Activated CD4-positive, alpha-beta memory T cell treated with anti-CD3 and anti-CD28 coated beads for 36 hours (primary cell): Measurements from ENCODE around the gene MAST4. TPM values are rescaled to one million over a fixed set of nuclear protein-coding genes. Genes with fewer than 3 reads are reported as not detected.

Source experiments
- CTCF ChIA-PET: fragments of 350-600 bp; sonication (Branson Sonifier 250); formaldehyde crosslinking; loops from one replicate; lab custom pipeline; 2021; ENCODE audit warnings: antibody characterized with exemption, inconsistent platforms; lab: Charles Lee
- POLR2A ChIA-PET: fragments of 350-600 bp; sonication (Branson Sonifier 250); formaldehyde crosslinking; loops from one replicate; lab custom pipeline; 2021; ENCODE audit warnings: antibody characterized with exemption; lab: Charles Lee
- DNase-seq: peaks from one replicate; pipeline ENCODE4 v3.0.0-alpha.2; 2020
- H3K27ac Mint-ChIP-seq: one replicate; pipeline ENCODE4 v1.8.0; 2021; ENCODE audit warnings: mixed read lengths
- H3K27me3 Mint-ChIP-seq: one replicate; pipeline ENCODE4 v1.8.0; 2021; ENCODE audit warnings: mixed read lengths
- H3K36me3 Mint-ChIP-seq: one replicate; pipeline ENCODE4 v1.8.0; 2021; ENCODE audit warnings: mixed read lengths
- H3K4me1 Mint-ChIP-seq: one replicate; pipeline ENCODE4 v1.8.0; 2021; ENCODE audit warnings: low read depth, mixed read lengths
- H3K4me3 Mint-ChIP-seq: one replicate; pipeline ENCODE4 v1.8.0; 2021; ENCODE audit warnings: mild to moderate bottlenecking, mixed read lengths
- H3K9me3 Mint-ChIP-seq: one replicate; pipeline ENCODE4 v1.8.0; 2021; ENCODE audit warnings: mixed read lengths
- intact Hi-C: fragments of 100-400 bp; cut with micrococcal nuclease; formaldehyde crosslinking; loops from one replicate; pipeline ENCODE4 v1.15.1; 2023
- total RNA-seq, 2 experiments: library from RNA; stranded (reverse); gene quantifications; one replicate each; pipeline ENCODE4 v1.2.3, GENCODE V29; 2021

Gene MAST4
- total RNA-seq, 2 experiments from 2014 or later, result 30.2 to 30.3 TPM

- Mint-ChIP-seq H3K9me3 (no peaks in the 10 kb centered on the region), H3K4me1 (peaks cover 4% of the 10 kb centered on the region), H3K36me3 (no peaks in the 10 kb centered on the region), H3K27me3 (peaks cover 2% of the 10 kb centered on the region), H3K27ac (no peak overlapping the region), H3K4me3 (no peak overlapping the region)
- ChIA-PET POLR2A (no interaction called here), CTCF (interaction anchor here (0.7 to 3.5 kb wide), 31 partner anchors 9 to 681 kb away, joined by 3 to 21 read pairs (median 4); no protein-coding TSS in a partner anchor)
- no peak for DNase-seq
- intact Hi-C loops, result loop anchor here (5.0 kb wide), 1 partner anchor 180 kb away; no protein-coding TSS in a partner anchor
These were observed 391.3 kb downstream of the MAST4 start for GRCh38 chr5:66987540-66987939.

- H3K36me3 Mint-ChIP-seq, result no peaks in the 10 kb centered on the region
- intact Hi-C loops, result loop anchor here (1.0 to 5.0 kb wide), 2 partner anchors 179 to 219 kb away; no protein-coding TSS in a partner anchor
- DNase-seq, result no peak
- no peaks in the 10 kb centered on the region for H3K27me3 Mint-ChIP-seq
- CTCF ChIA-PET, result interaction anchor here (0.6 to 3.5 kb wide), 31 partner anchors 8 to 682 kb away, joined by 3 to 21 read pairs (median 4); no protein-coding TSS in a partner anchor
- H3K4me1 Mint-ChIP-seq, result peaks cover 4% of the 10 kb centered on the region
- POLR2A ChIA-PET, result no interaction called here
- H3K4me3 Mint-ChIP-seq, result no peak overlapping the region
- H3K9me3 Mint-ChIP-seq, result no peaks in the 10 kb centered on the region
- H3K27ac Mint-ChIP-seq, result no peak overlapping the region
These were observed 392.0 kb downstream of the MAST4 start for GRCh38 chr5:66987949-66988838.

GRCh38 chr5:66989286-66989685 is 393.1 kb downstream of the MAST4 start:
- Mint-ChIP-seq H3K4me1 (peaks cover 4% of the 10 kb centered on the region), H3K4me3 (no peak overlapping the region), H3K36me3 (no peaks in the 10 kb centered on the region), H3K27me3 (no peaks in the 10 kb centered on the region), H3K9me3 (no peaks in the 10 kb centered on the region), H3K27ac (no peak overlapping the region)
- POLR2A ChIA-PET, result no interaction called here
- CTCF ChIA-PET, result interaction anchor here (1.2 to 3.1 kb wide), 3 partner anchors 9 to 683 kb away, joined by 4 to 12 read pairs (median 5); no protein-coding TSS in a partner anchor
- intact Hi-C loops, result loop anchor here (5.0 kb wide), 1 partner anchor 178 kb away; no protein-coding TSS in a partner anchor
- no peak for DNase-seq

- DNase-seq, result no peak
- Mint-ChIP-seq H3K27me3 (no peaks in the 10 kb centered on the region), H3K27ac (no peak overlapping the region), H3K4me3 (no peak overlapping the region), H3K9me3 (no peaks in the 10 kb centered on the region), H3K36me3 (no peaks in the 10 kb centered on the region), H3K4me1 (peaks cover 4% of the 10 kb centered on the region)
- intact Hi-C loops, result loop anchor here (5.0 kb wide), 1 partner anchor 178 kb away; no protein-coding TSS in a partner anchor
- ChIA-PET POLR2A (no interaction called here), CTCF (interaction anchor here (1.0 to 1.2 kb wide), 3 partner anchors 9 to 224 kb away, joined by 3 to 5 read pairs (median 4); no protein-coding TSS in a partner anchor)
These were observed 393.6 kb downstream of the MAST4 start for GRCh38 chr5:66989781-66990180.

GRCh38 chr5:66991746-66992145 is 395.6 kb downstream of the MAST4 start:
- H3K27ac Mint-ChIP-seq, result no peak overlapping the region
- no peak for DNase-seq
- CTCF ChIA-PET, result interaction anchor here (0.8 to 1.6 kb wide), 2 partner anchors 13 to 165 kb away, joined by 3 to 5 read pairs; no protein-coding TSS in a partner anchor
- H3K9me3 Mint-ChIP-seq, result no peaks in the 10 kb centered on the region
- no peak overlapping the region for H3K4me3 Mint-ChIP-seq
- intact Hi-C loops, result no loop called here
- peaks cover 4% of the 10 kb centered on the region for H3K4me1 Mint-ChIP-seq
- H3K36me3 Mint-ChIP-seq, result no peaks in the 10 kb centered on the region
- POLR2A ChIA-PET, result no interaction called here
- no peaks in the 10 kb centered on the region for H3K27me3 Mint-ChIP-seq

GRCh38 chr5:66992547-66992946 is 396.4 kb downstream of the MAST4 start:
- ChIA-PET POLR2A (no interaction called here), CTCF (interaction anchor here (0.7 kb wide), 1 partner anchor 9 kb away, joined by 3 read pairs; no protein-coding TSS in a partner anchor)
- DNase-seq, result no peak

GRCh38 chr5:66993448-66993847 is 397.3 kb downstream of the MAST4 start:
- H3K27ac Mint-ChIP-seq, result no peak overlapping the region
- POLR2A ChIA-PET, result no interaction called here
- no peaks in the 10 kb centered on the region for H3K4me1 Mint-ChIP-seq
- CTCF ChIA-PET, result no interaction called here
- DNase-seq, result no peak
- no peak overlapping the region for H3K4me3 Mint-ChIP-seq
- H3K27me3 Mint-ChIP-seq, result no peaks in the 10 kb centered on the region
- no peaks in the 10 kb centered on the region for H3K9me3 Mint-ChIP-seq
- intact Hi-C loops, result no loop called here
- no peaks in the 10 kb centered on the region for H3K36me3 Mint-ChIP-seq

More at GRCh38 chr5:66992547-66992946, 396.4 kb downstream of the MAST4 start:
- H3K9me3 Mint-ChIP-seq, result no peaks in the 10 kb centered on the region
- H3K27ac Mint-ChIP-seq, result no peak overlapping the region
- intact Hi-C loops, result no loop called here
- no peaks in the 10 kb centered on the region for H3K36me3 Mint-ChIP-seq
- peaks cover 4% of the 10 kb centered on the region for H3K4me1 Mint-ChIP-seq
- H3K4me3 Mint-ChIP-seq, result no peak overlapping the region
- no peaks in the 10 kb centered on the region for H3K27me3 Mint-ChIP-seq

GRCh38 chr5:66993882-66994281 is 397.7 kb downstream of the MAST4 start:
- ChIA-PET CTCF (no interaction called here), POLR2A (no interaction called here)
- Mint-ChIP-seq H3K27me3 (no peaks in the 10 kb centered on the region), H3K9me3 (no peaks in the 10 kb centered on the region), H3K27ac (no peak overlapping the region), H3K4me3 (no peak overlapping the region), H3K36me3 (no peaks in the 10 kb centered on the region), H3K4me1 (no peaks in the 10 kb centered on the region)
- DNase-seq, result no peak
- intact Hi-C loops, result no loop called here

GRCh38 chr5:66994790-66995189 is 398.6 kb downstream of the MAST4 start:
- Mint-ChIP-seq H3K36me3 (no peaks in the 10 kb centered on the region), H3K9me3 (no peaks in the 10 kb centered on the region), H3K27me3 (no peaks in the 10 kb centered on the region), H3K4me3 (no peak overlapping the region), H3K4me1 (no peaks in the 10 kb centered on the region), H3K27ac (no peak overlapping the region)
- no peak for DNase-seq
- intact Hi-C loops, result no loop called here
- ChIA-PET CTCF (no interaction called here), POLR2A (no interaction called here)

GRCh38 chr5:67000794-67001475 is 404.7 kb downstream of the MAST4 start:
- Mint-ChIP-seq H3K27me3 (no peaks in the 10 kb centered on the region), H3K4me1 (peaks cover 26% of the 10 kb centered on the region), H3K27ac (no peak overlapping the region), H3K9me3 (no peaks in the 10 kb centered on the region), H3K36me3 (peaks cover 5% of the 10 kb centered on the region), H3K4me3 (no peak overlapping the region)
- intact Hi-C loops, result loop anchor here (5.0 to 10.0 kb wide), 6 partner anchors 119 to 1434 kb away; partner anchors contain the start of genes PIK3R1 and SREK1
- ChIA-PET CTCF (interaction anchor here (0.6 to 3.5 kb wide), 5 partner anchors 8 to 208 kb away, joined by 3 to 13 read pairs (median 4); no protein-coding TSS in a partner anchor), POLR2A (no interaction called here)
- no peak for DNase-seq

- CTCF ChIA-PET, result interaction anchor here (1.3 to 3.5 kb wide), 2 partner anchors 16 to 138 kb away, joined by 3 to 13 read pairs; no protein-coding TSS in a partner anchor
- Mint-ChIP-seq H3K27ac (no peak overlapping the region), H3K4me1 (peaks cover 47% of the 10 kb centered on the region), H3K36me3 (peaks cover 9% of the 10 kb centered on the region), H3K9me3 (no peaks in the 10 kb centered on the region), H3K4me3 (no peak overlapping the region), H3K27me3 (no peaks in the 10 kb centered on the region)
- no peak for DNase-seq
- POLR2A ChIA-PET, result interaction anchor here (1.2 kb wide), 1 partner anchor 159 kb away, joined by 3 read pairs; no protein-coding TSS in a partner anchor
- intact Hi-C loops, result loop anchor here (5.0 to 10.0 kb wide), 6 partner anchors 121 to 1432 kb away; partner anchors contain the start of genes PIK3R1 and SREK1
These were observed 406.9 kb downstream of the MAST4 start for GRCh38 chr5:67002832-67003684.
